OCI-LY7 (cell line): ENCODE results near the gene POLA1.

Source experiments
- EZH2phosphoT487 ChIP-seq: fragments of 200-600 bp; sonication (generic); IDR thresholded peaks from 2 replicates; pipeline ENCODE4 v1.6.1; 2018; ENCODE audit warnings: low read depth, borderline replicate concordance, mild to moderate bottlenecking, mixed run types, antibody characterized with exemption, low read length, moderate library complexity, mixed read lengths
- TF ChIP-seq, protein P1 (sequence below): fragments of 200-600 bp; sonication (generic); conservative IDR thresholded peaks from 2 replicates; pipeline ENCODE4 v1.5.1; 2014; ENCODE audit warnings: mild to moderate bottlenecking, antibody characterized with exemption, low read length, moderate library complexity, mixed read lengths

DNA sequence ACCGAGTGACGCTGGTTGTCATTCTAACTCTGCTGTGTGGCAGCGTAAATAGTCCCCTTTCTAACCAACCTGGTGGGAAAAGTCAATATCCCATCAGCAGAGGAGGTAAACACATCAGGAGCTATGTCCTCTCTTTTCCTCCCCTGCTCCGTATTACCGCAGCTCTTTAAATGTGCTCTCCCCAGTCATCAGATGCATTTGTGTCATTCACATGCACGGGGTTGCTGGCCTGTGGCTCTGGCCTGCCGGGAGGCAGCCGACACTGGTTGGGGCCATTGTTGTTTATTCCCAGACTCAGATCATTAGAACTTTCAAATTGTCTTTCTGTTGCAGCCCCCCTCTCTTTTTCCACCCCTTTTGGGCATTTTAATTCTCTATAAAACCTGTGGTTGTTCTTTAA is 300.2 kb downstream of the POLA1 start:
- TF ChIP-seq EZH2phosphoT487 = no peak
- TF ChIP-seq, protein P1, sequence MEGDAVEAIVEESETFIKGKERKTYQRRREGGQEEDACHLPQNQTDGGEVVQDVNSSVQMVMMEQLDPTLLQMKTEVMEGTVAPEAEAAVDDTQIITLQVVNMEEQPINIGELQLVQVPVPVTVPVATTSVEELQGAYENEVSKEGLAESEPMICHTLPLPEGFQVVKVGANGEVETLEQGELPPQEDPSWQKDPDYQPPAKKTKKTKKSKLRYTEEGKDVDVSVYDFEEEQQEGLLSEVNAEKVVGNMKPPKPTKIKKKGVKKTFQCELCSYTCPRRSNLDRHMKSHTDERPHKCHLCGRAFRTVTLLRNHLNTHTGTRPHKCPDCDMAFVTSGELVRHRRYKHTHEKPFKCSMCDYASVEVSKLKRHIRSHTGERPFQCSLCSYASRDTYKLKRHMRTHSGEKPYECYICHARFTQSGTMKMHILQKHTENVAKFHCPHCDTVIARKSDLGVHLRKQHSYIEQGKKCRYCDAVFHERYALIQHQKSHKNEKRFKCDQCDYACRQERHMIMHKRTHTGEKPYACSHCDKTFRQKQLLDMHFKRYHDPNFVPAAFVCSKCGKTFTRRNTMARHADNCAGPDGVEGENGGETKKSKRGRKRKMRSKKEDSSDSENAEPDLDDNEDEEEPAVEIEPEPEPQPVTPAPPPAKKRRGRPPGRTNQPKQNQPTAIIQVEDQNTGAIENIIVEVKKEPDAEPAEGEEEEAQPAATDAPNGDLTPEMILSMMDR = no peak
